ENCODE data around the gene DLK1. TPM values are rescaled to one million over a fixed set of nuclear protein-coding genes. Genes with fewer than 3 reads are reported as not detected.

DLK1 gene
- total RNA-seq (2014; rRNA removed; shearing (Covaris generic); ENCODE audit: low replicate concordance), result not detected in 2 replicates

DNA sequence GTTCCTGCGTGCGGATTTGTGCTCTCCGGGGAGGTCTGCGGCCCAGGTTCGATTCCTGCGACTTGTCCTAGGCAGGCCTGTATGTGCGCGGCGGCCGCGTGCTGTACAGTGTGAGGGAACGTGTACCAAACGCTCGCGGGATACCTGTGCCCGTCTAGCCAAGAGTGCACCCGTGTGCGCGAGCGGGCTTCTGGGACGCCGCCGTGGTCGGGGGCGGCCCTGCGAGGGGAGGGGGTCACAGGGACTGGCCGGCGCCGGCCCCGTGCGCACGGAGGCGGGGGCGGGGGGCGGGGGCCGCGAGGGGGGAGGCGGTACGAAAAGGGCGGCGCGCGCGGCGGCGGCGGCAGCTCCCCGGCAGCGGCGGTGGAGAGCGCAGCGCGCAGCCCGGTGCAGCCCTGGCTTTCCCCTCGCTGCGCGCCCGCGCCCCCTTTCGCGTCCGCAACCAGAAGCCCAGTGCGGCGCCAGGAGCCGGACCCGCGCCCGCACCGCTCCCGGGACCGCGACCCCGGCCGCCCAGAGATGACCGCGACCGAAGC is at the start of gene DLK1:
DLK1 (plus strand) TSS at position 343 of the 536 bp plus-strand sequence; CDS start at position 520, 177 bp downstream.
- in situ Hi-C loops (cut with HindIII; ENCODE audit: low pct_unique_long_range_greater_than_20kb, low sequenced_read_pairs), result no loop called here
- DNase-seq (ENCODE audit: low read depth), result no peak

DNA sequence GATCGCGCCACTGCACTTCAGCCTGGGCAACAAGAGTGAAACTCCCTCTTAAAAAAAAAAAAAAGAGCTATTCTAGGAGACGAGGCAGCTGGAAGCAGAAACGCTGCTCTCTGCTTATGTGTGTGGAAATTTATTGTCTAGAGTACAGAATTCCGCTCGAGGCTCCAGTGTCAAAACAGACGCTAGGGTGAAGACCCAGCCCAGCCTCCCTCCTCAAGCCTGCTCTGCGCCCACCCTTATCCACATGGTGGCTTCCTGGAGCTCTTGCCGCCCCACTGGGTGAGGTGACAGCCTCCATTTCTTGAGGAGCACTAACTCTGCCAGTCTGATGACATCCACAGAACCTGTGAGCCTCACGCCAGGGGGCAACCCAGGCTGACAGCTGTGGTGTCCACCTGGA is 49.5 kb upstream of the DLK1 start:
- in situ Hi-C loops (cut with HindIII; ENCODE audit: low pct_unique_long_range_greater_than_20kb, low sequenced_read_pairs), result no loop called here
- no peak for DNase-seq (ENCODE audit: low read depth)

- no peak for DNase-seq (ENCODE audit: low read depth)
- in situ Hi-C loops (cut with HindIII; ENCODE audit: low pct_unique_long_range_greater_than_20kb, low sequenced_read_pairs), result no loop called here
Observed at GRCh38 chr14:100677554-100678468, 48.9 kb upstream of the DLK1 start.

DNA sequence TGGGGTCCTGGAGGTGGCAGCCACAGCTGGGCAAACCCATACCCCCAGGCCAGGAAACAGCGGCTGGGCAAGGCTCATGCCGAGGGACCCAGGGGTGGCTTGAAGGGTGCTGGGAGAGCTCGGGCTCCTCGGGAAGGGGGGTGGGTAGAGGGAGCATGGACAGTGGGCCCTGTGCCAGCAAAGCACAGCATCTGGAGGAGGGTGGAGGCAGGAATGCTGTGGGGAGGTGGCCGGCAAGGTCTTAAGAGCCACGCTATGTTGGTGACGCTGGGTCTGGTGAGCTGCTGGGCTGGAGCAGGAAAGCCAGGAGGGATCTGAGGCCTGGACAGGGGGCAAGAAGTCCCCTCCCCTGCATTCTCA is 48.2 kb upstream of the DLK1 start:
- DNase-seq (ENCODE audit: low read depth), result no peak
- in situ Hi-C loops (cut with HindIII; ENCODE audit: low pct_unique_long_range_greater_than_20kb, low sequenced_read_pairs), result no loop called here

- in situ Hi-C loops (cut with HindIII; ENCODE audit: low pct_unique_long_range_greater_than_20kb, low sequenced_read_pairs), result no loop called here
- DNase-seq (ENCODE audit: low read depth), result no peak
Observed at GRCh38 chr14:100679153-100679552, 47.5 kb upstream of the DLK1 start.

- in situ Hi-C loops (cut with HindIII; ENCODE audit: low pct_unique_long_range_greater_than_20kb, low sequenced_read_pairs), result no loop called here
- DNase-seq (ENCODE audit: low read depth), result no peak
Observed at GRCh38 chr14:100679707-100680438, 46.8 kb upstream of the DLK1 start.

- DNase-seq (ENCODE audit: low read depth), result no peak
Observed at GRCh38 chr14:100680439-100681051, 46.1 kb upstream of the DLK1 start.

DNA sequence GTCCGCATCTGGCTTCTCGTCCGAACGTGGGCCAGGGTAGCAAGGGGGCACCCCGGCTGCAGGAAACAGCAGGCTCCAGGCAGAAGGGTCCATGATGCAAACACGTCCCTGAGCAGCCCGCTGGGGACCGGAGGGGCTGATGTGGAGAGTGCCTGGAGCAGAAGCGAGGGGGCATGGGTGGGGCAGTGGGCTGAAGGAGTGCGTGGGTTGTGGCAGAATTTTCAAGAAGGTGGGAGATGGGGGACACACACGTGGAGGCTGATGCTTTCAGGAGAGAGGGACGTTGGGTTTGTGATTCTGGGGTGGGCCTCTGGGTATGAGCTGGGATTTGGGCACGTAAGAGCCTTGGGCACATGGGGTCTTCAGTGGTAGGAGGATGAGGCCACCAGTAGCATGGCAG is 45.6 kb upstream of the DLK1 start:
- DNase-seq (ENCODE audit: low read depth), result no peak
- in situ Hi-C loops (cut with HindIII; ENCODE audit: low pct_unique_long_range_greater_than_20kb, low sequenced_read_pairs), result no loop called here

More at GRCh38 chr14:100680439-100681051, 46.1 kb upstream of the DLK1 start:
- in situ Hi-C loops (cut with HindIII; ENCODE audit: low pct_unique_long_range_greater_than_20kb, low sequenced_read_pairs), result no loop called here

- DNase-seq (ENCODE audit: low read depth), result no peak
- in situ Hi-C loops (cut with HindIII; ENCODE audit: low pct_unique_long_range_greater_than_20kb, low sequenced_read_pairs), result no loop called here
Observed at GRCh38 chr14:100682749-100683148, 43.9 kb upstream of the DLK1 start.

DNA sequence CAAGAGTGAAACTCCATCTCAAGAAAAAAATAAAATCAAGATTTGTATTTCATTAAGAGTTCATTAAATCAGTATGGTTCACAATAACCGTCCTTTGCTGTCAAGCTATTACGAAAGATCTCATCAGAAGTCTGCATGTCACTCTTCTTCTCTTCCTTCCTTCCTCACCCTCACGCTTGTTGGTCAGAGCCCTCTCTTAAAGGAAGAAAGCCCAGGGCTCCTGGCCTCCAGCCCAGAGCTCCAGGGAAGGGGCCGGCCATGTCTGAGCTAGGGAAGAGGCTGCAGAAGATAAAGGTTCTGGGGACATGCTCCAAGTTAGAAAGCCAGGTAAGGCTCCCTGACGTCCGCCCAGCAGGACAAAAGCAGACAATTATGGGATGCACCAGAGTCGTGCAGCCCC is 43.1 kb upstream of the DLK1 start:
- DNase-seq (ENCODE audit: low read depth), result no peak
- in situ Hi-C loops (cut with HindIII; ENCODE audit: low pct_unique_long_range_greater_than_20kb, low sequenced_read_pairs), result no loop called here

- no peak for DNase-seq (ENCODE audit: low read depth)
Observed at GRCh38 chr14:100684154-100684553, 42.5 kb upstream of the DLK1 start.

GRCh38 chr14:100684961-100685360 is 41.7 kb upstream of the DLK1 start:
- DNase-seq (ENCODE audit: low read depth), result no peak
- in situ Hi-C loops (cut with HindIII; ENCODE audit: low pct_unique_long_range_greater_than_20kb, low sequenced_read_pairs), result no loop called here

More at GRCh38 chr14:100684154-100684553, 42.5 kb upstream of the DLK1 start:
- in situ Hi-C loops (cut with HindIII; ENCODE audit: low pct_unique_long_range_greater_than_20kb, low sequenced_read_pairs), result no loop called here

DNA sequence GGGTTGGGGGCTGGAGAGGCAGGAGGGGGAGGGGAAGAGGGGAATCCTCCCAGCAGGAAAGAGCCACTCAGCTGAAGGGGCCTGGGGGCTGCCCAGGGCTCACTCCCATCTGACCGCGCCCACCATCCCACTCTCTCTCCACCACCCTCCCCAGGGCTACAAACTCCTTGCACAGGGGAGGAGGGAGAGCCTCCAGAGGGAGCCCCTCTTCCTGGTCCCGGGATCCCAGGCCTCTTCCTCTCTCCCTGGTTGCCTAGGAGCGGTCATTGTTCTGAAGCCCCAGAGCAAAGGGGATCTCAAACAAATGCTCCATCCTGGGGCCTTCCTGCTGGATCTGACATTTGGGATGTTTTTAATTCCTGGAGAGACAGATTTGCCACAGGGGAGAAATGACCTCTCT is 39.8 kb upstream of the DLK1 start:
- in situ Hi-C loops (cut with HindIII; ENCODE audit: low pct_unique_long_range_greater_than_20kb, low sequenced_read_pairs), result no loop called here
- no peak for DNase-seq (ENCODE audit: low read depth)

DNA sequence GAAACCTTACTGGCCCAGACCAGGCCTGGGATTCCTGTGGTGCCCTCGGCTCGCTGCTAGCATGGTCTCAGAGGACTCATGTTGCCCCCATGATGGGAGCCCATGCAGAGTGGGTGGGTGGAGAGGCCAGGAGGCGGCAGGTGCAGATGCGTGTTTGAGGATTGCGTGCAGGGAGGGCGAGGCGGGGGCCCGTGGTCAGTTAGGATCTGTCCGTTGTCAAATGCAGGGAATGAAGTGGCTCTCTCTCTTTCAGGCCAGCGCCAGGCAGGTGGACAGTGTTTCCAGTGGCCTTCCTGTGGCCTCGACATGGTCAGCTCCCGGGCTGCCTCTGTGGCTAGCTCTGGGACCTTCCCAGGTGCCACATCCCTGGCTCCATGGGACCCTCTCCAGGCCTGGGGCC is 39.3 kb upstream of the DLK1 start:
- DNase-seq (ENCODE audit: low read depth), result no peak
- in situ Hi-C loops (cut with HindIII; ENCODE audit: low pct_unique_long_range_greater_than_20kb, low sequenced_read_pairs), result no loop called here

- no peak for DNase-seq (ENCODE audit: low read depth)
- in situ Hi-C loops (cut with HindIII; ENCODE audit: low pct_unique_long_range_greater_than_20kb, low sequenced_read_pairs), result no loop called here
Observed at GRCh38 chr14:100688051-100688450, 38.6 kb upstream of the DLK1 start.

GRCh38 chr14:100688598-100689461 is 37.9 kb upstream of the DLK1 start:
- peak; percentile 34 for DNase-seq (ENCODE audit: low read depth)
- in situ Hi-C loops (cut with HindIII; ENCODE audit: low pct_unique_long_range_greater_than_20kb, low sequenced_read_pairs), result no loop called here

- no peak for DNase-seq (ENCODE audit: low read depth)
- in situ Hi-C loops (cut with HindIII; ENCODE audit: low pct_unique_long_range_greater_than_20kb, low sequenced_read_pairs), result no loop called here
Observed at GRCh38 chr14:100690672-100691071, 36.0 kb upstream of the DLK1 start.

Data from Caki2 (cell line).